OCI-LY7 (cell line): Measurements from ENCODE around the gene BCL11A. TPM values are rescaled to one million over a fixed set of nuclear protein-coding genes. Genes with fewer than 3 reads are reported as not detected.

ENCODE experiments used
- BruUV-seq: library from RNA; stranded (reverse); fragments of 400-500 nt; replicated peaks from 2 replicates; lab custom pipeline; 2021; lab: Mats Ljungman, UMichigan
- CTCF ChIA-PET: fragments of 300-600 bp; sonication (Branson Sonifier 250); formaldehyde crosslinking; loops from one replicate; lab custom pipeline; 2022; ENCODE audit warnings: antibody characterized with exemption; ENCODE audit not compliant: unreplicated experiment; lab: Charles Lee
- POLR2A ChIA-PET: fragments of 300-600 bp; sonication (Branson Sonifier 250); formaldehyde crosslinking; loops from one replicate; lab custom pipeline; 2022; ENCODE audit warnings: antibody characterized with exemption; lab: Charles Lee
- DNase-seq: peaks from one replicate; pipeline ENCODE4 v3.0.0-alpha.2; 2015; ENCODE audit warnings: low spot score
- H2AFZ ChIP-seq: fragments of 200-600 bp; sonication (generic), shearing (Covaris generic); 2 replicates; pipeline ENCODE4 v1.6.1; 2014; ENCODE audit warnings: mild to moderate bottlenecking, antibody characterized with exemption, low read length, moderate library complexity
- H3K27ac ChIP-seq: fragments of 200-600 bp; sonication (generic); 2 replicates; pipeline ENCODE4 v1.5.1; 2014; ENCODE audit warnings: mixed run types, low read depth, mild to moderate bottlenecking, moderate library complexity, low read length, inconsistent platforms; ENCODE audit not compliant: poor library complexity, severe bottlenecking
- H3K36me3 ChIP-seq: fragments of 200-600 bp; sonication (generic); 2 replicates; pipeline ENCODE4 v1.6.1; 2014; ENCODE audit warnings: mild to moderate bottlenecking, antibody characterized with exemption, low read length, moderate library complexity, mixed read lengths; ENCODE audit not compliant: insufficient read depth
- H3K4me1 ChIP-seq: fragments of 200-600 bp; sonication (generic); 2 replicates; pipeline ENCODE4 v1.5.1; 2014; ENCODE audit warnings: mild to moderate bottlenecking, low read length; ENCODE audit not compliant: insufficient read depth, poor library complexity, severe bottlenecking
- H3K4me2 ChIP-seq: fragments of 200-600 bp; sonication (generic); 2 replicates; pipeline ENCODE4 v1.6.1; 2014; ENCODE audit warnings: mild to moderate bottlenecking, low read length
- H3K4me3 ChIP-seq: fragments of 200-600 bp; sonication (generic); 2 replicates; pipeline ENCODE4 v1.5.1; 2014; ENCODE audit warnings: mild to moderate bottlenecking, low read depth, low read length; ENCODE audit not compliant: poor library complexity, severe bottlenecking
- H3K79me2 ChIP-seq: fragments of 200-600 bp; sonication (generic); 2 replicates; pipeline ENCODE4 v1.6.1; 2016; ENCODE audit warnings: low read depth, mild to moderate bottlenecking, low read length, moderate library complexity, mixed read lengths; ENCODE audit not compliant: insufficient read depth
- H3K9me2 ChIP-seq: fragments of 200-600 bp; sonication (generic); 2 replicates; pipeline ENCODE4 v1.6.1; 2016; ENCODE audit warnings: mild to moderate bottlenecking, low read length, mixed read lengths; ENCODE audit not compliant: insufficient read depth
- H3K9me3 ChIP-seq: fragments of 200-600 bp; sonication (generic); 2 replicates; pipeline ENCODE4 v1.6.1; 2014; ENCODE audit warnings: mild to moderate bottlenecking, mixed run types, low read length, mixed read lengths
- H4K20me1 ChIP-seq: fragments of 200-600 bp; sonication (generic); 2 replicates; pipeline ENCODE4 v1.6.1; 2014; ENCODE audit warnings: mild to moderate bottlenecking, antibody characterized with exemption, low read length, moderate library complexity, mixed read lengths; ENCODE audit not compliant: insufficient read depth
- EZH2phosphoT487 ChIP-seq: fragments of 200-600 bp; sonication (generic); IDR thresholded peaks from 2 replicates; pipeline ENCODE4 v1.6.1; 2018; ENCODE audit warnings: low read depth, borderline replicate concordance, mild to moderate bottlenecking, mixed run types, antibody characterized with exemption, low read length, moderate library complexity, mixed read lengths
- intact Hi-C: fragments of 100-400 bp; cut with micrococcal nuclease; formaldehyde crosslinking; loops from one replicate; pipeline ENCODE4 v1.10.0; 2022; ENCODE audit not compliant: unreplicated experiment
- total RNA-seq, 2 experiments: library from RNA; depleted of rRNA in 1 of 2; stranded (reverse); fragments of >200 nt in 1 of 2; shearing (Covaris generic) in 1 of 2; gene quantifications; 2 replicates each; pipeline ENCODE4 v1.2.3, GENCODE V29; 2014 to 2022
- TF ChIP-seq, protein P1 (sequence below): fragments of 200-600 bp; sonication (generic); conservative IDR thresholded peaks from 2 replicates; pipeline ENCODE4 v1.5.1; 2014; ENCODE audit warnings: mild to moderate bottlenecking, antibody characterized with exemption, low read length, moderate library complexity, mixed read lengths

The BCL11A gene
- total RNA-seq, 2 experiments from 2014 or later, result 64.3 to 167 TPM

DNA sequence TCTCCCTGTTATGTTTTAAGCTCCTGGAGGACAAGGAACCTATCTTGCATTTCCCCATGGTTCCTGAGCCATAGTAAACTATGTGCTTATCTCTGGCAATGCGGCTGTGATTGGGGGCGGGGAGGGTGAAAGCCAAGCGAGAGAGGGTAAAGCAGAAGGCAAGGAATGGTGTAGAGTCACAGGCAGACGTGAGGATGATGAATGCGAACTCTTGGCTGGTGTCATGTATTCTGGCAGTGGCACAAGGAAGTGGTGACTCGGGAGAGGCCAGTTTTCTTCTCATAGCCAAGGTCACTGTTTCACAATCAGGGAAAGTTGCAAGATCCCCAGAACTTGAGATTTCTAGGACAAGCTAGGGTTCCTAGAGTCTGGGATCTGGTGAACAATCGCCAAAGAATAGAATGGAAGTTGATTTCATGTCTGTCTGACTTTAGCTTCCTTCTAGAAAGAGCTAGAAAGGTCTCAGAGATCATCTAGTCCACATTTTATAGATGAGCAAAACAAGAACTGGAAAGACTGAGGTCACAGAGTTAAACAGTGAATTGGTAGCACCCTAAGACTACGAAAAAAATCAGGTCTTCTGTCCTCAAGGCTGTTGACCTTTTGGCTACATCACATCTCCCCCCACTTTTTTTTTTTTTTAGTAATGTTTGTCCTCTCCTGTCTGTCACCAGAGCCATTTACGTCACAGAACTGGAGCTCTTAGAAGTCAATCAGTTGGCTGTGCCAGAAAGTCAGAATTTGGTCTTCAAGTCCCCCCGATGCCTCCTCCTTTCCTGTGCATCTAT lies 137.0 kb downstream of the BCL11A start:
- H3K9me3 ChIP-seq, result peaks cover 6% of the 10 kb centered on the region; the same call in 1 of the 2 replicates
- DNase-seq, result no peak
- no peak overlapping the region for H3K4me2 ChIP-seq
- H3K4me3 ChIP-seq, result no peak overlapping the region
- no peak overlapping the region for H2AFZ ChIP-seq
- no peaks in the 10 kb centered on the region for H3K36me3 ChIP-seq
- TF ChIP-seq, protein P1, sequence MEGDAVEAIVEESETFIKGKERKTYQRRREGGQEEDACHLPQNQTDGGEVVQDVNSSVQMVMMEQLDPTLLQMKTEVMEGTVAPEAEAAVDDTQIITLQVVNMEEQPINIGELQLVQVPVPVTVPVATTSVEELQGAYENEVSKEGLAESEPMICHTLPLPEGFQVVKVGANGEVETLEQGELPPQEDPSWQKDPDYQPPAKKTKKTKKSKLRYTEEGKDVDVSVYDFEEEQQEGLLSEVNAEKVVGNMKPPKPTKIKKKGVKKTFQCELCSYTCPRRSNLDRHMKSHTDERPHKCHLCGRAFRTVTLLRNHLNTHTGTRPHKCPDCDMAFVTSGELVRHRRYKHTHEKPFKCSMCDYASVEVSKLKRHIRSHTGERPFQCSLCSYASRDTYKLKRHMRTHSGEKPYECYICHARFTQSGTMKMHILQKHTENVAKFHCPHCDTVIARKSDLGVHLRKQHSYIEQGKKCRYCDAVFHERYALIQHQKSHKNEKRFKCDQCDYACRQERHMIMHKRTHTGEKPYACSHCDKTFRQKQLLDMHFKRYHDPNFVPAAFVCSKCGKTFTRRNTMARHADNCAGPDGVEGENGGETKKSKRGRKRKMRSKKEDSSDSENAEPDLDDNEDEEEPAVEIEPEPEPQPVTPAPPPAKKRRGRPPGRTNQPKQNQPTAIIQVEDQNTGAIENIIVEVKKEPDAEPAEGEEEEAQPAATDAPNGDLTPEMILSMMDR, result no peak
- TF ChIP-seq EZH2phosphoT487, result no peak
- H3K79me2 ChIP-seq, result no peaks in the 10 kb centered on the region
- intact Hi-C loops, result no loop called here
- ChIA-PET POLR2A (interaction anchor here (0.6 to 2.5 kb wide), 6 partner anchors 15 to 348 kb away, joined by 3 to 6 read pairs (median 4); no protein-coding TSS in a partner anchor), CTCF (no interaction called here)
- BruUV-seq, result no TSS peak
- H3K4me1 ChIP-seq, result peaks cover 40% of the 10 kb centered on the region
- no peaks in the 10 kb centered on the region for H4K20me1 ChIP-seq
- no peak overlapping the region for H3K27ac ChIP-seq
- no peaks in the 10 kb centered on the region for H3K9me2 ChIP-seq

DNA sequence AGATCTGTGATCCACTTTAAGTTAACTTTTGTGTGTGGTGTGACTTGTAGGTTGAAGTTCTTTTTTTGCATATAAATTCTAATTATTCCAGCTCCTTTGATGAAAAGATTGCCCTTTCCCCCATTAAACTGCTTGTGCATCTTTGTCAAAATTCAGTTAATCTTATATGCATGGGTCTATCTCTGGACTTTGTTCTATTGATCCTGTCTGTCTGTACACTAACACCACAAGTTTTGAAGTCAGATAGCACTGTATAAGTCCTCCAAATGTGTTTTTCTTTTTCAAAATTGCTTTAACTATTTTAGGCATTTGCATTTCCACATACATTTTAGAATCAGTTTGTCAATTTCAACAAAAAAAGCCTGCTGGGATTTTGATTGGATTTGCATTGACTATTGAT lies 137.6 kb downstream of the BCL11A start:
- H2AFZ ChIP-seq, result no peak overlapping the region
- BruUV-seq, result no TSS peak
- TF ChIP-seq, protein P1, result no peak
- no peak for TF ChIP-seq EZH2phosphoT487
- no peaks in the 10 kb centered on the region for H3K36me3 ChIP-seq
- no peaks in the 10 kb centered on the region for H3K79me2 ChIP-seq
- H3K9me2 ChIP-seq, result no peaks in the 10 kb centered on the region
- no peak for DNase-seq
- intact Hi-C loops, result no loop called here
- ChIA-PET CTCF (no interaction called here), POLR2A (interaction anchor here (0.8 to 2.5 kb wide), 4 partner anchors 15 to 93 kb away, joined by 3 to 6 read pairs (median 4); no protein-coding TSS in a partner anchor)
- H3K9me3 ChIP-seq, result peaks cover 6% of the 10 kb centered on the region; the same call in 1 of the 2 replicates
- H3K27ac ChIP-seq, result no peak overlapping the region
- H3K4me1 ChIP-seq, result peaks cover 46% of the 10 kb centered on the region
- H3K4me2 ChIP-seq, result no peak overlapping the region
- no peaks in the 10 kb centered on the region for H4K20me1 ChIP-seq
- H3K4me3 ChIP-seq, result no peak overlapping the region
